Activated CD4-positive, alpha-beta T cell treated with anti-CD3 and anti-CD28 coated beads for 36 hours (primary cell): ENCODE data around the gene GDNF. TPM values are rescaled to one million over a fixed set of nuclear protein-coding genes. Genes with fewer than 3 reads are reported as not detected.

Experiments used
- ATAC-seq: fragments of 200-7000 bp; cut with Tn5 transposase; one replicate; pipeline ENCODE4 v1.10.0; 2021; ENCODE audit warnings: mild to moderate bottlenecking, moderate library complexity
- CTCF ChIA-PET: fragments of 350-600 bp; sonication (Branson Sonifier 250); formaldehyde crosslinking; loops from one replicate; lab custom pipeline; 2021; ENCODE audit warnings: antibody characterized with exemption; lab: Charles Lee
- POLR2A ChIA-PET: fragments of 350-600 bp; sonication (Branson Sonifier 250); formaldehyde crosslinking; loops from one replicate; lab custom pipeline; 2021; ENCODE audit warnings: antibody characterized with exemption, inconsistent platforms; lab: Charles Lee
- DNase-seq: peaks from one replicate; pipeline ENCODE4 v3.0.0-alpha.2; 2020
- H3K27ac Mint-ChIP-seq: one replicate; pipeline ENCODE4 v1.8.0; 2021; ENCODE audit warnings: mixed read lengths
- H3K27me3 Mint-ChIP-seq: one replicate; pipeline ENCODE4 v1.8.0; 2021; ENCODE audit warnings: mixed read lengths
- H3K36me3 Mint-ChIP-seq: one replicate; pipeline ENCODE4 v1.8.0; 2021; ENCODE audit warnings: low read depth, mixed read lengths
- H3K4me1 Mint-ChIP-seq: one replicate; pipeline ENCODE4 v1.8.0; 2021; ENCODE audit warnings: mixed read lengths
- H3K4me3 Mint-ChIP-seq: one replicate; pipeline ENCODE4 v1.8.0; 2021; ENCODE audit warnings: mild to moderate bottlenecking, moderate library complexity, mixed read lengths
- H3K9me3 Mint-ChIP-seq: one replicate; pipeline ENCODE4 v1.8.0; 2021; ENCODE audit warnings: low read depth, mixed read lengths
- intact Hi-C, 2 experiments: fragments of 100-400 bp; cut with DNase I in 1 of 2; cut with micrococcal nuclease in 1 of 2; formaldehyde crosslinking; loops; one replicate each; pipeline versions ENCODE4 v1.14.2 to v1.15.1; 2022 to 2024; cut with DNase I, micrococcal nuclease
- total RNA-seq, 2 experiments: library from RNA; stranded (reverse); gene quantifications; one replicate each; pipeline ENCODE4 v1.2.3, GENCODE V29; 2021

GDNF gene
- total RNA-seq, 2 experiments from 2014 or later, result not detected

DNA sequence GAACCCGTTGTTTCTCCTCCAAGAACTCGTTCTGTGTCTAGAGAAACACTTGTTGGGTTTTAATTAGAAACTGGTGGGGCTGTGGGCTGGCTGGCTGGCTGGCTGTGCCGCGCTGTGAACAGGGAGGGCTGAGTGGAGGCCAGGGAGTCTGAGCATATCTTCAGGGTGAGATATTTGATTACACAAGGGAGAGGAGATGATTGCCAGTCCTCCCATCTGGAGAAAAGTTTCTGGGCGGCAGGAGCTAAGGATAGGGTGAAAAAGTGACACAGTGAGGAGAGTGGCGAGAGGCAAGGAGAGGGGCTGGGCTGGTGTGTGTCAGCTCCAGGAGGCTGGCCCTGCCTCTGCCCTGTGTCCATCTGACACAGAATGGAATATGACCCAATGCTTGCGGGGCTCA, 63.0 kb downstream of the GDNF start:
- no peak for ATAC-seq
- H3K4me1 Mint-ChIP-seq, result no peaks in the 10 kb centered on the region
- no peak overlapping the region for H3K27ac Mint-ChIP-seq
- intact Hi-C loops, result no loop called here
- no peak for DNase-seq
- peaks cover 4% of the 10 kb centered on the region for H3K9me3 Mint-ChIP-seq
- no peak overlapping the region for H3K4me3 Mint-ChIP-seq
- peaks cover 2% of the 10 kb centered on the region for H3K27me3 Mint-ChIP-seq
- CTCF ChIA-PET, result interaction anchor here (0.5 to 1.1 kb wide), 5 partner anchors 14 to 417 kb away, joined by 3 to 4 read pairs (median 3); no protein-coding TSS in a partner anchor
- peaks cover 3% of the 10 kb centered on the region for H3K36me3 Mint-ChIP-seq
- POLR2A ChIA-PET, result no interaction called here

DNA sequence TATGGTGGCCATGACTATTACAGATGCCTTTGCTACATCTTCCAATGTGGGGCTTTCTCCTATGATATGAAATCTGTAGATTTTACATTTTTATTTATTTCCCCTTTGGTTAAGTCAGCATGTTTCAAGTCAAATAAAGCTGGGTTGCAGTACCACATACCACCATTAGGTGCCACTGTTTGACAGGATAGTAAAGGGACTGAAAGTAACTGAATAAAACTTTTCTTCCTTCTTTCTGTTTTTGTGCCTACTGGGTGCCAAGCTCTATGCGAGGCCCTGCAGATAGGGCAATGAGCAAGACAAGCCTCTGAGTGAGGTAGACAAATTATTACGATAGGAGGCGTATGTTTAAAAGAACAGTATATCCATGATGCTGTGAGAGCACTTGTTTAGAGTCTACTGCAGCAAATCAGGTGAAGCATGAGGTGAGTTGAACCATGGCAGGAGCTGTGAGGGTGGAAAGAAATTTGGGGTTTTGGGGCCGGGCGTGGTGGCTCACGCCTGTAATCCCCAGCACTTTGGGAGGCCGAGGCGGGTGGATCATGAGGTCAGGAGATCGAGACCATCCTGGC, 64.8 kb downstream of the GDNF start:
- no peak overlapping the region for H3K4me3 Mint-ChIP-seq
- peak; percentile 56 for DNase-seq
- H3K27ac Mint-ChIP-seq, result no peak overlapping the region
- H3K9me3 Mint-ChIP-seq, result peaks cover 4% of the 10 kb centered on the region
- CTCF ChIA-PET, result interaction anchor here (0.7 to 1.9 kb wide), 13 partner anchors 10 to 426 kb away, joined by 3 to 7 read pairs (median 4); no protein-coding TSS in a partner anchor
- intact Hi-C loops, result no loop called here
- ATAC-seq, result no peak
- peaks cover 3% of the 10 kb centered on the region for H3K36me3 Mint-ChIP-seq
- H3K4me1 Mint-ChIP-seq, result no peaks in the 10 kb centered on the region
- H3K27me3 Mint-ChIP-seq, result peaks cover 4% of the 10 kb centered on the region
- POLR2A ChIA-PET, result no interaction called here

DNA sequence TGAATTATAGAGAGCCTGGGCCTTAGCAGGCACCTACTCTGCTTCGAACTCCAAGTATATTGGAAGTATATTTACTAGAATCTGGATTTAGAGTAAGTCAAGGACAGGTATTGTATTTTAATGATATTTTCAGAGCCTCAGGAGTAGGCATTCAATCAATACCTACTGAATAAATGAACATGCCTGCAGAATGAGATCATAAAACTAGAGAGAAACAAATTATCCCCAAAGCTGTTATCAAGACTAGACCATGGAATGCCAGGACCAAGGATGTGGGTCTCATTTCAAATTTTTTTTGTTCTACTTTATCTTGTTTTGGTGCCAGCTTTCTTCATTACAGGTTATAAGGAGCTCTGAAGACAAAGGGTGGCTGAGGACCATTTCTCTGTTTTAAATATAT, 66.0 kb downstream of the GDNF start:
- Mint-ChIP-seq H3K27ac (no peak overlapping the region), H3K4me3 (no peak overlapping the region), H3K36me3 (peaks cover 3% of the 10 kb centered on the region), H3K9me3 (peaks cover 4% of the 10 kb centered on the region), H3K27me3 (peaks cover 6% of the 10 kb centered on the region), H3K4me1 (no peaks in the 10 kb centered on the region)
- ATAC-seq (no peak), DNase-seq (no peak)
- ChIA-PET POLR2A (no interaction called here), CTCF (interaction anchor here (1.2 to 1.7 kb wide), 3 partner anchors 16 to 49 kb away, joined by 3 to 7 read pairs (median 5); no protein-coding TSS in a partner anchor)
- intact Hi-C loops, result no loop called here

DNA sequence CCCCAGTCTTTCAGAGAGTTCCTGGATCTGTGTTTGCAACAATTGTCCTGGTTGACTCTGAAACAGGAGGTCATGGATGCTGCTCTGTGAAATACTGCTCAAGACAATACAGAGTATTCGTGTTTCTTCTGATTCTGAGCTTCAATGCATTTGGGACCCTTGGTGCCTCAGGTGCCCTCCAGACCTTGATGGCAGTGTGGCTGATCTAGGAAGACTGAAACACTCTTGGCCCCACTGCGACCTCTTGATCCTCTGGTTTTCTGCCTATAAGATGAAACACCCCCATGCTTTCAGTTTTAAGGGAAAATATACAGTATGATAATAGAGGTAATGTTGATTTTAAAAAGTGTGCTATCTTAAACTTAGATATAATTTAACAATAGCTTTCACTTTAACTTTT, 67.6 kb downstream of the GDNF start:
- Mint-ChIP-seq H3K36me3 (peaks cover 3% of the 10 kb centered on the region), H3K9me3 (peaks cover 4% of the 10 kb centered on the region), H3K27ac (no peak overlapping the region), H3K4me1 (no peaks in the 10 kb centered on the region), H3K4me3 (no peak overlapping the region), H3K27me3 (peaks cover 8% of the 10 kb centered on the region)
- no peak for ATAC-seq
- CTCF ChIA-PET, result interaction anchor here (1.0 to 1.1 kb wide), 2 partner anchors 31 to 359 kb away, joined by 3 read pairs; no protein-coding TSS in a partner anchor
- POLR2A ChIA-PET, result no interaction called here
- intact Hi-C loops, result no loop called here
- DNase-seq, result no peak

DNA sequence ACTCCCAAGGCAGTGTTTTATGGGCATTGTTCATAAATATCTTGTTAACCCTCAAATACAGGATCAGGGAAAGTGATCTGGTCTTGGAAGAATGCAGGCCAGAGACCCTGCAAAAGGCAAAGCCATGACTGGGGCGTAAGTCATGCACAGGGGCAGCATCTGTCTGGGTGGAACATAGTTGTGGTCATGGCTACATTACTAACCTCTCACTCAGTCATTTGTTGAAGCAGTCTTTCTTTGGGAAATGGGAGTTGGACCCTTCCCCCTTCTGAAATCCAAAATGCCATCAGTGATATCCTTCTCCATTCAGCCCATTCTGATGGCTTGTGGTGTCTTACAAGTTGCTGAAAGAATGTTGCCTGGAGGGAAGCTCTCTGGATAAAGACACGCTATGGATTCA, 68.1 kb downstream of the GDNF start:
- Mint-ChIP-seq H3K4me1 (no peaks in the 10 kb centered on the region), H3K27me3 (peaks cover 8% of the 10 kb centered on the region), H3K27ac (no peak overlapping the region), H3K4me3 (no peak overlapping the region), H3K36me3 (peaks cover 3% of the 10 kb centered on the region), H3K9me3 (peaks cover 4% of the 10 kb centered on the region)
- POLR2A ChIA-PET, result no interaction called here
- DNase-seq (no peak), ATAC-seq (no peak)
- CTCF ChIA-PET, result interaction anchor here (1.0 to 1.1 kb wide), 2 partner anchors 31 to 358 kb away, joined by 3 read pairs; no protein-coding TSS in a partner anchor
- intact Hi-C loops, result no loop called here

DNA sequence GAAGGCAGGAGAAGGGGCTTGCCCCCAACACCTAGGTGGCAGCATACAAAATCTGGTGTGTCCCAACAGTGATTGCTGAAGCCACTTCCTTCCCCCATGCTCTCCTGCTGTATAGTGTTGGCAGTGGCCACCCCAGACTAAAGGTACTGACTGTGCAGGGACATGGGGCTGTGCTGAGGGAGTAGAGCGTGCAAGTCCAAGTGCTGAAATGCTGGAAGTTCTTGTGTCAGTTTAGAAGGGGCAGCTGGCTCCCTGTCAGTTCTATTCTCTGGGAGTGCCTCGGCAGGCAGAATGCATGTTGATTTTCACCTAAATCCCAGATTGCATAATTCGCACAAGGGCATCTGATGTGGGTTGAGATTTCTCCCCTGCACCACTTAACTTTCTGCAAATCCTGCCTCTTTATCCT, 68.6 kb downstream of the GDNF start:
- Mint-ChIP-seq H3K27me3 (peaks cover 8% of the 10 kb centered on the region), H3K36me3 (peaks cover 3% of the 10 kb centered on the region), H3K9me3 (peaks cover 4% of the 10 kb centered on the region), H3K27ac (no peak overlapping the region), H3K4me3 (no peak overlapping the region), H3K4me1 (no peaks in the 10 kb centered on the region)
- no peak for ATAC-seq
- ChIA-PET CTCF (no interaction called here), POLR2A (no interaction called here)
- no peak for DNase-seq
- intact Hi-C loops, result no loop called here

DNA sequence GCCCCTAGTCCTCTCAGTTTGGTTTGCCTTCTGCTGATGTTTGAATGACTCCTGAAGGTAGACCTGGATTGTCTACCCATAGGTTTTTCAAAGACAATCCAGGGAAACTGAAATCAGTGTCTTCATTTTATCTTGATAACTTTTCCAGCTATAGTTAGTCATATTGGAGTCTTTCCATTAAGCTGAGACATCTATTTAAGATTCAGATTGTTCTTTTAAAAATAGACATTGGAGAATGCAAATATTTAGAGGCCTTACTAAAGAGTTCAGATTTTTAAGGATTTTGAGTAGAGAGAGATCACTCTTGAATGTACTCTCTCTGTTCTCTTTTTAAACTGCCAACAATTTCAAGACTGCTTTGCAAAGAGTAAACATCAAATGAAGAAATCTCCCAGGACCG, 69.1 kb downstream of the GDNF start:
- DNase-seq (no peak), ATAC-seq (no peak)
- intact Hi-C loops, result no loop called here
- no peaks in the 10 kb centered on the region for H3K4me1 Mint-ChIP-seq
- peaks cover 8% of the 10 kb centered on the region for H3K27me3 Mint-ChIP-seq
- H3K27ac Mint-ChIP-seq, result no peak overlapping the region
- peaks cover 4% of the 10 kb centered on the region for H3K9me3 Mint-ChIP-seq
- peaks cover 3% of the 10 kb centered on the region for H3K36me3 Mint-ChIP-seq
- CTCF ChIA-PET, result no interaction called here
- POLR2A ChIA-PET, result no interaction called here
- no peak overlapping the region for H3K4me3 Mint-ChIP-seq

DNA sequence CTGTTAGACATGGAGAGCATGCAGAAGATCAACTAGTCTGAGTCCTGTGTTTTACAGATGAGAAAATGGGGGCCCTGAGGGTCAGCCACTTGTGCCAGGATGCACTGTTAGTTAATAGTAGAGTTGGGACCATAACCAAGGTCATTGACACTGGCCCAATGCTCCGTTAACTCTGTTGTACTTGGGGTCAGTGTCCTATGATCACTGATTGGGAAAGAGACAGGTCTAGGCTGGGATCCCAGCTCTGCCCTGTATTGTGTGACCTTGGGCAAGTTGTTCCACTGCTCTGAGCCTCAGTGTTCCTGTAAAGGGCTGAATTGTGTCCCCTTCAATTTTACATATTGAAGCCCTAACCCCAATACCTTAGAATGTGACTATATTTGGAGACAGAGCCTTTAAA, 70.0 kb downstream of the GDNF start:
- Mint-ChIP-seq H3K4me3 (no peak overlapping the region), H3K27ac (no peak overlapping the region), H3K9me3 (peaks cover under 1% of the 10 kb centered on the region), H3K4me1 (no peaks in the 10 kb centered on the region), H3K27me3 (peaks cover 8% of the 10 kb centered on the region), H3K36me3 (no peaks in the 10 kb centered on the region)
- ChIA-PET CTCF (no interaction called here), POLR2A (no interaction called here)
- intact Hi-C loops, result no loop called here
- ATAC-seq (no peak), DNase-seq (no peak)

DNA sequence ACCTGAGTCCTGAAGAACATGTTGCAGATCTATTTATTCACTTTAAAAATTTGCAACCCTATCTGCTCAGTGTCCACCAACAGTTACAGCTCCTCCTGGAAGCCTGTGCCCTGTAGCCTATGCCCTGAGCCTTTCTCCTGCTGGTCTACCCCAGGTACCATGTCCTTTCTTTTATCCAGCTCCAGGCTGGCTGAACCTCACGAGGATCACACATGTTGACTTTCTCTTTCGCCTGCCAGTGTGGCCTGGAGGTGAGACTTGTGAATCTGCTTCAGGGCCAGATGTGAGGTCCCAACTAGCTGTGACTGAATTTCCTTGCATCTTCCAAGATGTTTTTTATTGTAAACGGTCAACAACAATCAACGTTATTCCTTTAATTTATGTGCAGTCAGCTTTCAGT, 70.7 kb downstream of the GDNF start:
- intact Hi-C loops, result no loop called here
- no peak for DNase-seq
- H3K36me3 Mint-ChIP-seq, result no peaks in the 10 kb centered on the region
- H3K9me3 Mint-ChIP-seq, result no peaks in the 10 kb centered on the region
- no peak overlapping the region for H3K27ac Mint-ChIP-seq
- H3K27me3 Mint-ChIP-seq, result peaks cover 8% of the 10 kb centered on the region
- CTCF ChIA-PET, result interaction anchor here (0.6 kb wide), 1 partner anchor 615 kb away, joined by 3 read pairs; no protein-coding TSS in a partner anchor
- no peaks in the 10 kb centered on the region for H3K4me1 Mint-ChIP-seq
- H3K4me3 Mint-ChIP-seq, result no peak overlapping the region
- no peak for ATAC-seq
- POLR2A ChIA-PET, result no interaction called here

DNA sequence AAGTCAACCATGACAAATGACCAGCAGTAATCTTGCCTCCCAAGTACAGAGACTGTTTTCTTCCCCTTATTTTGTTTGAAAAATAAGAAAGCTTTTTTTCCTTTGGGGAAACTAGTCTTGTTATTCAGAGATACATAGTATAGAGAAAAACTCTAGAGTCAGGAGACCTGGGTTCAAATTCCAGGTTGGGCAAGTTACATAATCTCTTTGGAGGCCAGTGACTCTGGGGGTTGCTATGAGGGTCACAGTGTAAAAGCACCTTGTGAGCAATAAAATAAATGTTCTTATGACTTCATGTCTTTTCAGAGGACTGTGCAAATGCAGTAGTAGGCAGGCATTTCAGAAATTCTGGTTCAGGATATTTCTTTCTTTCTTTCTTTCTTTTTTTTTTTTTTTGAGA, 71.5 kb downstream of the GDNF start:
- H3K27me3 Mint-ChIP-seq, result peaks cover 8% of the 10 kb centered on the region
- H3K27ac Mint-ChIP-seq, result no peak overlapping the region
- POLR2A ChIA-PET, result no interaction called here
- H3K36me3 Mint-ChIP-seq, result no peaks in the 10 kb centered on the region
- CTCF ChIA-PET, result interaction anchor here (0.6 kb wide), 1 partner anchor 615 kb away, joined by 3 read pairs; no protein-coding TSS in a partner anchor
- intact Hi-C loops, result no loop called here
- no peaks in the 10 kb centered on the region for H3K9me3 Mint-ChIP-seq
- ATAC-seq, result no peak
- H3K4me1 Mint-ChIP-seq, result no peaks in the 10 kb centered on the region
- H3K4me3 Mint-ChIP-seq, result no peak overlapping the region
- DNase-seq, result no peak

DNA sequence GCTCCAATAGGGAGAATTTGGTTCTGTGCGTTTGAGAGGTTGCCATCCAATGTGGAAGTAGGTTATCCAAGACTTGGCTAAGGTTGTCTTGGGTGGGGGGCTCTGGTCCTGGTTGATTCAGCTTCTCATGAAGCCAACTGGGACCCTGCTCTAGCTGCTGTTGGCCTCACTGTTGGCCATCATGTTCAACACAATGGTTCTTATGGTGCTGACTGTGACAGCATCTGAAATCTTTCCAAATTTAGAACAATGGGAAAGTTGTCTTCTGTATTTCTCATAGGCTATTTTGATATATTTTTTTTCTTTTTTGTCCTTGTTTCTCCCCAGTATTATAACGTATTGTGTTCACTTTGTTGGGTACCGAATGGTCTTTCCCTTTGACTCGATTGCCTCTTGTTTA, 71.9 kb downstream of the GDNF start:
- Mint-ChIP-seq H3K4me1 (no peaks in the 10 kb centered on the region), H3K27ac (no peak overlapping the region), H3K36me3 (no peaks in the 10 kb centered on the region), H3K27me3 (peaks cover 8% of the 10 kb centered on the region), H3K4me3 (no peak overlapping the region), H3K9me3 (no peaks in the 10 kb centered on the region)
- ChIA-PET POLR2A (no interaction called here), CTCF (no interaction called here)
- DNase-seq (no peak), ATAC-seq (no peak)
- intact Hi-C loops, result no loop called here

DNA sequence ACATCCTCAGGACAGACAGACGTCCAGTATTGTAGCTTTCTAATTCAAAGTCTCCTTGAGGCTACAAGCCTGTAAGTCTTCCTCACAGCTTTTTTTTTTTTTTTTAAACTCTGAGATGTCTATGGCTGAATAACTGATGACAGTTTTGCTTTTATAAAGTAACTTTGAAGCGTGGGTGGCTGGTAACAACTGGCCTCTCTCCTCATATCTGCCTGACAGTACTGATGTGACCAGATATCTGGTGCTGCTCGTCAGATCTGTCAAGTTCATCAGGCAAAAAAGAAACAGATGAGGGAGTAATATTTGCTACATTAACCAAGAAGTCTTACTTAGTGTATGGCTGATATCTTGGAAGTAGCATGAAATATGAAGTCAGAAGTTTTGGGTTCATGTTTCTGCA, 72.6 kb downstream of the GDNF start:
- DNase-seq (no peak), ATAC-seq (no peak)
- ChIA-PET POLR2A (no interaction called here), CTCF (no interaction called here)
- intact Hi-C loops, result no loop called here
- Mint-ChIP-seq H3K4me3 (no peak overlapping the region), H3K9me3 (no peaks in the 10 kb centered on the region), H3K36me3 (no peaks in the 10 kb centered on the region), H3K27ac (no peak overlapping the region), H3K4me1 (no peaks in the 10 kb centered on the region), H3K27me3 (peaks cover 8% of the 10 kb centered on the region)
